CD4-positive, alpha-beta memory T cell (primary cell): ENCODE data around the gene SCAF4. TPM values are rescaled to one million over a fixed set of nuclear protein-coding genes. Genes with fewer than 3 reads are reported as not detected.

Experiments used
- CTCF ChIA-PET: fragments of 350-600 bp; sonication (Branson Sonifier 250); formaldehyde crosslinking; loops from one replicate; lab custom pipeline; 2021; ENCODE audit warnings: inconsistent platforms; ENCODE audit not compliant: partially characterized antibody; lab: Charles Lee
- POLR2A ChIA-PET: fragments of 350-600 bp; sonication (Branson Sonifier 250); formaldehyde crosslinking; loops from one replicate; lab custom pipeline; 2021; ENCODE audit not compliant: partially characterized antibody; lab: Charles Lee
- DNase-seq, 5 donors: peaks; one replicate each; pipeline versions ENCODE4 v3.0.0 to v3.0.0-alpha.2; 2020 to 2022; ENCODE audit warnings: mixed read lengths in 1 of 5
- H3K27ac ChIP-seq: one replicate; pipeline ENCODE4 v1.7.0; 2013; ENCODE audit warnings: low read depth, low read length
- H3K27me3 ChIP-seq: 2 replicates; pipeline ENCODE4 v1.7.0; 2013; ENCODE audit warnings: mild to moderate bottlenecking, low read length, moderate library complexity; ENCODE audit not compliant: insufficient read depth
- H3K36me3 ChIP-seq: 2 replicates; pipeline ENCODE4 v1.7.0; 2013; ENCODE audit warnings: mild to moderate bottlenecking, low read length, moderate library complexity; ENCODE audit not compliant: insufficient read depth
- H3K4me1 ChIP-seq: 2 replicates; pipeline ENCODE4 v1.7.0; 2013; ENCODE audit warnings: mild to moderate bottlenecking, low read length, moderate library complexity; ENCODE audit not compliant: insufficient read depth
- H3K4me3 ChIP-seq, 2 donors: one replicate each; pipeline ENCODE4 v1.7.0; 2013; ENCODE audit warnings: low read length in 2 of 2, mild to moderate bottlenecking in 1 of 2
- H3K9me3 ChIP-seq, 2 donors: one replicate each; pipeline ENCODE4 v1.7.0; 2013; ENCODE audit warnings: low read length in 2 of 2, control low read depth in 1 of 2; ENCODE audit not compliant: control insufficient read depth in 1 of 2
- H3K27ac Mint-ChIP-seq, 7 donors: one replicate each; pipeline ENCODE4 v1.8.0; 2020 to 2021; ENCODE audit warnings: mixed read lengths in 7 of 7, mild to moderate bottlenecking in 6 of 7, inconsistent platforms in 3 of 7, moderate library complexity in 3 of 7
- H3K27me3 Mint-ChIP-seq, 2 donors: one replicate each; pipeline ENCODE4 v1.8.0; 2020 to 2021; ENCODE audit warnings: mixed read lengths in 2 of 2
- H3K36me3 Mint-ChIP-seq, 2 donors: one replicate each; pipeline ENCODE4 v1.8.0; 2020 to 2021; ENCODE audit warnings: mixed read lengths in 2 of 2, inconsistent platforms in 1 of 2, mild to moderate bottlenecking in 1 of 2
- H3K4me1 Mint-ChIP-seq, 4 donors: one replicate each; pipeline ENCODE4 v1.8.0; 2020 to 2021; ENCODE audit warnings: mixed read lengths in 4 of 4, mild to moderate bottlenecking in 1 of 4
- H3K4me3 Mint-ChIP-seq, 8 donors: one replicate each; pipeline ENCODE4 v1.8.0; 2020 to 2021; ENCODE audit warnings: mixed read lengths in 8 of 8, mild to moderate bottlenecking in 7 of 8, moderate library complexity in 6 of 8, inconsistent platforms in 3 of 8
- H3K9me3 Mint-ChIP-seq, 8 donors: one replicate each; pipeline ENCODE4 v1.8.0; 2020 to 2021; ENCODE audit warnings: mixed read lengths in 8 of 8, mild to moderate bottlenecking in 5 of 8, inconsistent platforms in 3 of 8, moderate library complexity in 1 of 8
- intact Hi-C: fragments of 100-400 bp; cut with micrococcal nuclease; formaldehyde crosslinking; loops from one replicate; pipeline ENCODE4 v1.15.1; 2023
- polyA plus RNA-seq, 2 donors: library from polyadenylated mRNA; unstranded; fragments of 300-500 nt; fragmentation: Illumina TruSeq; gene quantifications; one replicate each; pipeline ENCODE4 v1.2.3, GENCODE V29; 2021
- total RNA-seq, 2 experiments: library from RNA; stranded (reverse); gene quantifications; one replicate each; pipeline ENCODE4 v1.2.3, GENCODE V29; 2021

Gene SCAF4
- total and polyA plus RNA-seq, 4 experiments from 2014 or later = 4.8 to 64.7 (median 48.9) TPM

GRCh38 chr21:31698461-31698860 lies 33.5 kb downstream of the SCAF4 start:
- no peaks in the 10 kb centered on the region for H3K27me3 Mint-ChIP-seq
- no peak overlapping the region for H3K27ac ChIP-seq
- no peaks in the 10 kb centered on the region for H3K4me1 ChIP-seq
- DNase-seq = no peak
- CTCF ChIA-PET = no interaction called here
- peaks cover 0 to 4% (median under 1%) of the 10 kb centered on the region in 4 donors for H3K4me1 Mint-ChIP-seq
- no peak overlapping the region for H3K4me3 ChIP-seq
- POLR2A ChIA-PET = no interaction called here
- intact Hi-C loops = no loop called here
- no peaks in the 10 kb centered on the region for H3K9me3 ChIP-seq
- H3K27ac Mint-ChIP-seq = peak overlapping the region in 3 of 7 donors; percentile 22 to 90 (median 54)
- H3K27me3 ChIP-seq = no peaks in the 10 kb centered on the region
- H3K36me3 ChIP-seq = peaks cover 35% of the 10 kb centered on the region
- no peak overlapping the region for H3K4me3 Mint-ChIP-seq
- no peaks in the 10 kb centered on the region for H3K9me3 Mint-ChIP-seq
- H3K36me3 Mint-ChIP-seq = peaks cover 57 to 75% of the 10 kb centered on the region in 2 donors

GRCh38 chr21:31696424-31696823 lies 35.5 kb downstream of the SCAF4 start:
- Mint-ChIP-seq H3K9me3 (no peaks in the 10 kb centered on the region), H3K4me3 (no peak overlapping the region), H3K27ac (no peak overlapping the region), H3K4me1 (peaks cover 0 to 4% (median under 1%) of the 10 kb centered on the region in 4 donors), H3K36me3 (peaks cover 56 to 75% of the 10 kb centered on the region in 2 donors), H3K27me3 (no peaks in the 10 kb centered on the region)
- peaks cover 52% of the 10 kb centered on the region for H3K36me3 ChIP-seq
- no peaks in the 10 kb centered on the region for H3K9me3 ChIP-seq
- intact Hi-C loops = no loop called here
- DNase-seq = no peak
- POLR2A ChIA-PET = no interaction called here
- CTCF ChIA-PET = no interaction called here
- H3K4me1 ChIP-seq = no peaks in the 10 kb centered on the region
- no peak overlapping the region for H3K4me3 ChIP-seq
- no peak overlapping the region for H3K27ac ChIP-seq
- no peaks in the 10 kb centered on the region for H3K27me3 ChIP-seq

GRCh38 chr21:31693222-31693621 lies 38.7 kb downstream of the SCAF4 start:
- CTCF ChIA-PET = no interaction called here

GRCh38 chr21:31688603-31689368 lies 43.1 kb downstream of the SCAF4 start:
- H3K9me3 Mint-ChIP-seq = no peaks in the 10 kb centered on the region
- H3K27ac ChIP-seq = no peak overlapping the region
- H3K4me3 Mint-ChIP-seq = no peak overlapping the region
- peak overlapping the region in 2 of 7 donors; percentile 12 to 19 for H3K27ac Mint-ChIP-seq
- no peaks in the 10 kb centered on the region for H3K4me1 ChIP-seq
- ChIA-PET POLR2A (interaction anchor here (0.5 kb wide), 1 partner anchor 40 kb away, joined by 3 read pairs; no protein-coding TSS in a partner anchor), CTCF (interaction anchor here (0.7 to 1.0 kb wide), 2 partner anchors 9 to 44 kb away, joined by 3 read pairs; no protein-coding TSS in a partner anchor)
- no peaks in the 10 kb centered on the region for H3K27me3 Mint-ChIP-seq
- no peak overlapping the region for H3K4me3 ChIP-seq
- H3K27me3 ChIP-seq = no peaks in the 10 kb centered on the region
- peaks cover 0 to 2% (median 0%) of the 10 kb centered on the region in 4 donors for H3K4me1 Mint-ChIP-seq
- H3K9me3 ChIP-seq = no peaks in the 10 kb centered on the region
- peaks cover 54% of the 10 kb centered on the region for H3K36me3 ChIP-seq
- intact Hi-C loops = no loop called here
- peaks cover 64 to 80% of the 10 kb centered on the region in 2 donors for H3K36me3 Mint-ChIP-seq
- no peak for DNase-seq

More at GRCh38 chr21:31693222-31693621, 38.7 kb downstream of the SCAF4 start:
- POLR2A ChIA-PET = no interaction called here
- Mint-ChIP-seq H3K27me3 (no peaks in the 10 kb centered on the region), H3K4me1 (peaks cover 0 to 2% (median 0%) of the 10 kb centered on the region in 4 donors), H3K9me3 (no peaks in the 10 kb centered on the region), H3K36me3 (peaks cover 64 to 78% of the 10 kb centered on the region in 2 donors), H3K4me3 (no peak overlapping the region), H3K27ac (no peak overlapping the region)
- no peak overlapping the region for H3K27ac ChIP-seq
- intact Hi-C loops = no loop called here
- H3K4me3 ChIP-seq = no peak overlapping the region
- no peaks in the 10 kb centered on the region for H3K27me3 ChIP-seq
- H3K9me3 ChIP-seq = no peaks in the 10 kb centered on the region
- DNase-seq = no peak
- H3K36me3 ChIP-seq = peaks cover 52% of the 10 kb centered on the region
- H3K4me1 ChIP-seq = no peaks in the 10 kb centered on the region

GRCh38 chr21:31687108-31687507 lies 44.8 kb downstream of the SCAF4 start:
- ChIA-PET CTCF (interaction anchor here (0.9 to 1.0 kb wide), 2 partner anchors 15 to 106 kb away, joined by 3 read pairs; no protein-coding TSS in a partner anchor), POLR2A (no interaction called here)
- Histone ChIP-seq H3K9me3 (no peaks in the 10 kb centered on the region), H3K27me3 (no peaks in the 10 kb centered on the region), H3K36me3 (peaks cover 46% of the 10 kb centered on the region), H3K4me1 (no peaks in the 10 kb centered on the region), H3K27ac (no peak overlapping the region), H3K4me3 (no peak overlapping the region)
- no peaks in the 10 kb centered on the region for H3K9me3 Mint-ChIP-seq
- DNase-seq = no peak
- no peak overlapping the region for H3K4me3 Mint-ChIP-seq
- intact Hi-C loops = no loop called here
- H3K4me1 Mint-ChIP-seq = peaks cover 0 to 4% (median 1%) of the 10 kb centered on the region in 4 donors
- H3K27ac Mint-ChIP-seq = peak overlapping the region in 1 of 7 donors; percentile 23
- no peaks in the 10 kb centered on the region for H3K27me3 Mint-ChIP-seq
- peaks cover 65 to 80% of the 10 kb centered on the region in 2 donors for H3K36me3 Mint-ChIP-seq

- Histone ChIP-seq H3K27me3 (no peaks in the 10 kb centered on the region), H3K36me3 (peaks cover 39% of the 10 kb centered on the region), H3K4me3 (no peak overlapping the region), H3K27ac (no peak overlapping the region), H3K4me1 (no peaks in the 10 kb centered on the region), H3K9me3 (no peaks in the 10 kb centered on the region)
- no peak overlapping the region for H3K4me3 Mint-ChIP-seq
- H3K4me1 Mint-ChIP-seq = peaks cover 0 to 4% (median 1%) of the 10 kb centered on the region in 4 donors
- peaks cover 61 to 80% of the 10 kb centered on the region in 2 donors for H3K36me3 Mint-ChIP-seq
- ChIA-PET POLR2A (no interaction called here), CTCF (interaction anchor here (0.9 kb wide), 2 partner anchors 11 to 105 kb away, joined by 3 read pairs; no protein-coding TSS in a partner anchor)
- intact Hi-C loops = no loop called here
- no peaks in the 10 kb centered on the region for H3K27me3 Mint-ChIP-seq
- no peaks in the 10 kb centered on the region for H3K9me3 Mint-ChIP-seq
- DNase-seq = no peak
- H3K27ac Mint-ChIP-seq = peak overlapping the region in 2 of 7 donors; percentile 29 to 35
Measured at GRCh38 chr21:31686272-31686915, 45.5 kb downstream of the SCAF4 start.

- Mint-ChIP-seq H3K36me3 (peaks cover 50 to 69% of the 10 kb centered on the region in 2 donors), H3K9me3 (no peaks in the 10 kb centered on the region), H3K27me3 (no peaks in the 10 kb centered on the region), H3K4me1 (peaks cover 0 to 4% (median under 1%) of the 10 kb centered on the region in 4 donors), H3K4me3 (no peak overlapping the region), H3K27ac (no peak overlapping the region)
- DNase-seq = no peak
- H3K9me3 ChIP-seq = no peaks in the 10 kb centered on the region
- no peak overlapping the region for H3K4me3 ChIP-seq
- intact Hi-C loops = no loop called here
- no peaks in the 10 kb centered on the region for H3K4me1 ChIP-seq
- no peak overlapping the region for H3K27ac ChIP-seq
- ChIA-PET POLR2A (no interaction called here), CTCF (no interaction called here)
- H3K36me3 ChIP-seq = peaks cover 36% of the 10 kb centered on the region
- no peaks in the 10 kb centered on the region for H3K27me3 ChIP-seq
Measured at GRCh38 chr21:31684918-31685317, 47.0 kb downstream of the SCAF4 start.
